NCI-H2081 (cell line): Measurements from ENCODE around the gene ROBO3.

Experiments
- DNase-seq, 2 experiments: peaks; one replicate each; lab custom pipeline; 2025; lab: John Stamatoyannopoulos, UW

The ROBO3 gene

DNA sequence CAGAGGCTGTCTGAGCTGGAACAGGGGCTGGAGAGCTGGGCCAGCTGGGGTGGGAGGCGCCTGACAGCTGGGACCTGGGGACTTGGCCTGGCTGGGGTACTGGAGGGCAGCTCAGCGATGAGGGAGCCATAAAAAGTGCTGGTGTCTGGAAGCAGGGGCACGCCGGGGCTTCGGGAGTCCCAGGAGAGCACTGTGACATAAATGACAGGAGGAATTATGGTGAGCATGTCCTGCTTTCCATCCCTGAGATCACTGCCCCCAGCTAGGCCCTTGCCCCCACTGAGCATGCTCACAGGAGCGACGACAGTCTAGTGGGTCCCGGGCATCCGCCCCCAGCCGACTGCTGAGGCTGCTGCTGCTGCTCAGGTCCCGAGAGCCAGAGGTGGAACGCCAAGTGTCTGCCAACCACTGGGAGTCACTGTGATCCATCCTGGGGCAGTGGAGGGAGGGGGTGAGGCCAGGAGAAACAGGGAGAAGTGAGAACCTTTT is 26.2 kb downstream of the ROBO3 start:
- no peak for DNase-seq

DNA sequence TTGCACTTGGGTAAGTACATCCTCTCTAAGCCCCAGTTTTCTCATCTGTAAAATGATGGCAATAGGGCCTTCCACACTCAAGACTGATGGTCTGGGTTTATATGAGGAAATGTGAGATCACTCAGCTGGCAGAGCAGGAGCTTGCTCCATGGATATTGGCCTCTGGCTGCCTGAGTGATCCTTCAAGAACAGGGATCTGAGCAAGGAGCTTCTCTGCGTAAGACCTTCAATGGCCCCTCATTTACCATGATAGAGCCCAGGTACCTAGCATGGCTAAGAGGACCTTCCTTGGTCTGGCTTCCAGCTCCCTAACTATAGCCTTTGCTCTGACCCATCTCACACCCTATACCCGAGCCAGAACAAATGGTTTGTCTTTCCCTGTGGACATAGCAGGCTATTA is 26.9 kb downstream of the ROBO3 start:
- DNase-seq, result no peak

DNA sequence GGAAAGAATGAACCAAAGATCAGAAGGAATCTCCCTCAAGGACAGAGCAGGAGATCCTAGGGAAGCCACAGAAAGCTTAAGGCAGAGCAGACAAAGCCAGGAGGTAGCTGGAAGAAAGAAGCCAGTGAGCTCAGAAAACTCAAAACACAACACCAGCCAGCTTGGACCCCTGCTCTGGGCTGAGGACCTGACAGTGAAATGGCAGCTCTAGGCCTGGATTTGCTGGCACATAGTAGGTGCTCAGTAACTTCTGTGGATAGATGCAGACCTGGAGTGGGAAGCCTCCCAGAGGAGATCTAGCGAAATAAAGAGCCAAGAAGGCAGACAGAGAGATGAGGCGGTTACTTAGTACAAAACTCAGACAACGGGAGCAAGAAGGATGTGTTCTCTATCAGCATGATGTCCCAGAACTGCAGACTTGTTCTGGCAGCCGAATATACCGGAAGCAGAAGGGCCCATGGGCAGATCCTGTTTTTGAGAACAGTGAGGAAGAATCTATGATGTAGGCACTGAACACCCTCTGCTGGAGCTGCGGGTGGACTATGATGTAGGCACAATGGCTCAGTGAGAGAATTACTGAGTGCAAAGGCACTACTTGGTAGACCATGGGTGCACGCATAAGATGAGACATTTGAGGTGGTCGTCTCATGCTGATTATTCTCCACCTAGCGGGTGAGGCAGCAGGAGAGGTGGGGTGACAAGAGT is 27.7 kb downstream of the ROBO3 start:
- no peak for DNase-seq

DNA sequence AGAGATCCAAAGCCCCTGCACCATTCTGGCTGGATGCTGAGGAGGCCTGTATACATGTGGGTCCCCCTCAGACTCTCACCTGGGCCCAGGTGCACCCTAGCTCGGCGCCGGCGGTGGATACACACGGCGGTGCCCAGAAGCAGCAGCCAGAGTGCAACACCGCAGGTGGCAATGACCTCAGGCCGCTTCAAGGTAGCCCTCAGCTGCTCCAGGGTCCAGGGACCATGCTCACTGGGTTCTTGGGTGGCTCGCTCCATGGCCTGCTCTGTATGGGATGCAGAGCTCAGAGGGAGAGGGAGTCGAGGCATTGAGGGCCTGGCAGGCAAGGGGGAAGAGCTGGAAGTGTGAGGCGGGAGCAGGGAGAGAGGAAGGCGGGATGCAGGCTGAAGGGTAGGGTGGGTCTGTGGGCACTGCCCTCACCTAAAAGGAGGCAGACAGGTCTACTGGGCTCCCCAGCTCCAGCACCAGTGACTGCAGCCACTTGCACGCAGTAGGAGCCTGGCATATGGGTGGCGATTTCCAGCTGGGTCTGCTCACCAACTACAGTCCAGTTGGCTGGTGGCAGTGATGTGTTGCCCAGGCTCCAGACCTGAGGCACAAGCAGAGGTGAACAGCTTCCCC is 28.7 kb downstream of the ROBO3 start:
- DNase-seq, result no peak

DNA sequence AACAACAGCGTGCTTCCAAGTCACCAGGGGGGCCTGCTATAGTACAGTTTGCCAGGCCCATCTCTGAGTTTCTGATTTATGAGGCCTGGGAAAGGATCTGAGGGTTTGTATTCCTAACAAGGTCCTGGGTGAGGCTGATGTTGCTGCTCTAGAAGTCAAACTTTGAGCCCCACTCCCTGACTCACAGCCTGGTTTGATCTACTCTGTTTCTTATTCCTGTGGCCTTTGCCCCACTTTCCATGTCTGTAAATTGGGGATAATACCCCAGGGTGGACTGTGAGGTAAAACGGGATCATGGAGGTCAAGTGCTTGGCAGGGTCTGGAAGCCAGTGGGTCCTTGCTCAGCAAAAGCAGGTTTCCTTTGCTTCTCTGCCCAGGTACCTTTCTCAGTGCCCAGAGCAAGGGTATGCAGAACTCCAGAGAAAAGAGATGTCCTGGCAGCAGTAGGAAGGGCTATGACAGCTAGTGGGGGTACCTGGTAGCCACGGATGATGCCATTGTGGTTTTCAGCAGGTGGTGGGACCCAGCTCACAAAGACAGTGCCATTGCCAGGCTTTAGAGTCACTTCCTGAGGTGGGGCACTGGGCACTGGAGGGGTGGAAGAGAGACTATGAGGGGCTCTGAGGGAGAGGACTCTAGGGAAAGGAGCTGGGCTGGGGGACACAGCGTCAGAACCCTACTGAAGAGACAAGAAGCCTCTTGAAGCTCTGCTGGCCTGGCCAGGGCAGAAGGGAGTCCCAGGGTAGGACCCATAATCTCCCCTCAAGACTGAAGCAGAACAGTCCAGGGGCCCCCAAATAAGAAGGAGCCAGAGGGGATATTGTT is 29.6 kb downstream of the ROBO3 start:
- no peak for DNase-seq

DNA sequence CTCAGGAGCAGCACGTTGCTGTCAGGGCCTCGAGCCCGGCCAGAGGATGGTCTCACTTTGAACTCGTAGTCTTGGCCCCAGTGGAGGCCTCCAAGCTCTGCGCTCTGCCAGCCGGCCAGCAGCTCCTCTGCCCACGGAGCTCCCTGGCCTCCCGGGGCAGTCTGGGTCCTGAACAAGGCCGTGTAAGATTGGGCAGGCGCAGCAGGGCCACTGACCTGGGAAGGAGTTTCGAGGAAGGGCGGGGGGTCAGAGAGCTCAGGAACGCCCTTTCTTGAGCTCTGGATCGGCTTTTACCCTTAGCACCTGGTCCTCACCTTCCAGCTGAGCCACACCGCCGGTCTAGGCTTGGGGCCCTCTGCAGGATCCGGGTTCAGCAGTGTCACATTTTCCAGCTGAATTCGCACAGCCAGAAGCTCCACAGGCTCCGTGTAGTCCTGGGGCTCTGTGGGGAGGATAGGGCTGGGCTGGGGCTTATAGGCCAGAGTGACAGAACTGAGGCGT is 30.3 kb downstream of the ROBO3 start:
- no peak for DNase-seq

DNA sequence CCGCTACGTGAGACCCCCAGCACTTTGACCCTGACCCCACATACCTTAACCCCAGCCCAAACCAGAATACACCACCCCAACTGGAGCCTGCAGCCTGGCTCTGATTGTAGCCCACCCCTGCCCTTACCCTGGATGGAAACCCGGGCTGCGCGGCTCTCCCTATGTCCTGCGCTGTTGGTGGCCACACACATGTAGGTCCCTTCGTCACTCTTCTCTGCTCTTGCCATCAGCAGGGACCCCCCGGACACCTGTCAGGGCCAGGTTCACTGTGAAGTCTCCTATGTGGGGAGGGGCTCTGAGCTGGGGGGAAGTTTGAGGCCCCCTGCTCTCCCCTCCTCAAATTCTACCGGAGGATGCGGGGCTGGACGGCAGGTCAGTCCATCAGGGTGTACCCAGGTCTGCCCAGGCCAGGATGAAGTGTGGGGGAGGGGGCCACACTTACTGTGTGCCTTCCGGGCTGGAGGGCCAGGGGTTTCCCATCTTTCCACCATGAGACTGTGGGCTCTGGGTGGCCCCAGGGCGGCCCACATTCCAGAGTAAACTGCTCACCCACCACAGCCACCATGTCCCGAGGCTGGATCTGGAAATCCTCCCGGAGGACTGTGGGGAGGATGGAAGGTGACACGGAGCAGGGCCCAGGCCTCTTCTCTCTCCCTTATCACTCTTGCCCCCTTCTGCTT is 31.0 kb downstream of the ROBO3 start:
- DNase-seq, result no peak

DNA sequence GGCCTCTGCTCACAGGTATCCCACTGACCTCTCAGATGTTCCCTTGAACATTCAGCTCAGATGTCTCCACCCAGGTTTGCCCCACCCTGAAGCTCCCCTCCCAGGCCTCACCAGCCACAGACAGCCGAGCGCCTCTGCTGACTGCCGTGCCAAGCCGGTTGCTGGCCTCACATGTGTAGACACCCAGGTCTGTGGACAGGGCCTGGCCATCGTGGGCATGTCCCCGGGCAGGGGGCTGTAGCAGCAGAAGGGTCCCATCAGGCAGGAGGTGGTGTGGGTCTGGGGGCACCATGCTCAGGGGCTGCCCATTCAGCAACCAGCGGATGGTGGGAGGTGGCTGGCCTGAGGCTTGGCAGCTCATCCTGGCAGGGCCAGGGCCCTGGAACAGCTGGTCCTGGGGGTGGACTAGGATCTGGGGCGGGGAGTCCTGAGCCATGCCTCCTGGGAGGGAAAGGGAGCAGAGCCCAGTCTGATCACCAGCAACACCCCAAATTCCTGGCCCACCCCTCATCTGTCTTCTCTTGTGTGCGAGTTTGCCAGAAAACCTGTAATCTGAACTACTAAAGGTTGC is 31.7 kb downstream of the ROBO3 start:
- DNase-seq, result no peak

DNA sequence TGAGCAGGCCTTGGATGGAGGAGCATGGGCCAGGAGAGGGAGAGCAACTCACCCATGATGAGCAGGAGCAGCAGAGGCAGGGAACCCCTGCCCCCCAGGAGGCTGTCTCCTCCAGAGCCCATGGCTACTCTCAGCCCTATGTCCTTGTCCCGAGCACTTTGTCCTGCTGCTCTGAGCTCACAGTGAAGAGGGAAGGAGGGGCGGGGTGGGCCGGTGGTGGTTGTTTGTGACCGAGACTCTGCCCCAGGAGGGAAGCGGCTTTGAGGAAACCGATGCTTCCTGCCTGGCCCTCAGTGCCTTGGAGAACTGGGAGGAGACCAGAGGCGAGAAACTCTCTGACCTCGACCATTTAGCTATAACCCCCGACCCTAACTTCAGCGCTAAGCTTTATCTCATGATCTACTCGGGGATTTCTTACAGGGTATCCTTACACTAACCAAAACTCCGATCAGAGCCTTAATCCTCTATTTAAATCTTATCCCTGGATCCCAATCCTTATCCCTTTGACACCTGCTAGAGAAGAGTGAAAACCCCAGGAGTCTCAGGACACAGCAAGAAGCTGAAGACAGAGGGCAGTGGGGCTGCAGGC is 32.5 kb downstream of the ROBO3 start, which contains the start of gene ROBO4:
ROBO4 (minus strand) TSS at position 192 of the 589 bp plus-strand sequence; CDS start at position 122, 70 bp downstream.
- DNase-seq, result no peak

DNA sequence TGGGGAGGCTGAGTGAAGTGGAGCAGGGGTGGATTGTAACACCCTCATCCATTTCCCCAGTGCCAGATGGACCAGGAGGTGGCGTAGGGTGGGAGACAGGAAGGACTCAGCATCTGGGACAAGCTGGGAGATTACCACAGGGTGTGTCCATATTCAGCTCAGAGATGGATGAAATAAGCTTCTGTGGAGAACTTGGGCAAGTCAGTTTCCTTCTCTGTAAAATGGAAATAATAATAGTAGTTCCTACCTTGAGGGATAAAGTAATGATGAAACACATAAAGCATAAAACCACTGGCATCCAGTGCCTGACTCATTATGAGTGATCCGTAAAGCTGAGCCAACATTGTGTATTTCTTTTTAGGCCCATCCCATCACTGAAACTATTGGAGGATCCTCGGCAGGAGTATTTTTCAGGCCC is 33.0 kb downstream of the ROBO3 start:
- DNase-seq, result no peak

DNA sequence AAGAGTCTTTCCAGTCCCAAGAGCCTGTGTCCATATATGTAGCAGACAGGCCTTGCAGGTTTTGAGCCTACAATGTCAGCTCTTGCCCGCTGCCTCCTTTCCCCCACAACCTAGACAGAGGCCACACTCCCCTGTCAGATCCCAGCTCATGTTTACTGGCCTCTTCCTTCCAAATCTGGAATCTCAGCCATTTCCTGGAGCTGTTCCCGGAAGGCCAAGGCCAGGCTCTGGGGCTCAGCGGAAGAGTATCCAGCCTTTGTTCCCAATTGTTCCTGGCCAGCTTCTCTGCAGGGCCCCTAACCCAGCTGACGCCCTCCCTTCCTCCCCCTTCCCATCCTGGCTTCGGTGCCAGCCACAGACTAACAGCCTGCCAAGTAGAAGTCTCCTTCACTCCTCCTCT is 33.5 kb downstream of the ROBO3 start:
- no peak for DNase-seq

DNA sequence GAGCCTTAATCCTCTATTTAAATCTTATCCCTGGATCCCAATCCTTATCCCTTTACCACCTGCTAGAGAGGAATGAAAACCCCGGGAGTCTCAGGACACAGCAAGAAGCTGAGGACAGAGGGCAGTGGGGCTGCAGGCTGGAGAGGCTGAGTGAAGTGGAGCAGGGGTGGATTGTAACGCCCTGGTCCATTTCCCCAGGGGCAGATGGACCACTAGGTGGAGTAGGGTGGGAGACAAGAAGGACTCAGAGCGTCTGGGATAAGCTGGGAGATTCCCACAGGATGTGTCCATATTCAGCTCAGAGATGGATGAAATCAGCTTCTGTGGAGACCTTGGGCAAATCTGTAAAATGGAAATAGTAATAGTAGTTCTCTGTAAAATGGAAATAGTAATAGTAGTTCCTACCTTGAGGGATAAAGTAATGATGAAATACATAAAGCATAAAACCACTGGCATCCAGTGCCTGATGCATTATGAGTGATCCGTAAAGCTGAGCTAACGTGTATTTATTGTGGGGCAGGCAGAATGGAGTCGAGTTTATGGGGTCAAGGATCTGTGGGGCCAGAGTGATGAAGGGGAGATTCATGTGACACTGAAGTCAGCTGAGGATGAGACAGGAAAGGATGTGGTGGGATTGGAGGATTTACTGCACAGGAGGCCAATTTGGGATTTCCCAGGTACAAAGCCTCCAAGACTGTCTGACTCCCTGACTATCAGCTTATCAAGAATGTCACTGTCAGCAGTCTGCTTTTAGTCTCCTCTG is 34.3 kb downstream of the ROBO3 start:
- DNase-seq, result no peak

DNA sequence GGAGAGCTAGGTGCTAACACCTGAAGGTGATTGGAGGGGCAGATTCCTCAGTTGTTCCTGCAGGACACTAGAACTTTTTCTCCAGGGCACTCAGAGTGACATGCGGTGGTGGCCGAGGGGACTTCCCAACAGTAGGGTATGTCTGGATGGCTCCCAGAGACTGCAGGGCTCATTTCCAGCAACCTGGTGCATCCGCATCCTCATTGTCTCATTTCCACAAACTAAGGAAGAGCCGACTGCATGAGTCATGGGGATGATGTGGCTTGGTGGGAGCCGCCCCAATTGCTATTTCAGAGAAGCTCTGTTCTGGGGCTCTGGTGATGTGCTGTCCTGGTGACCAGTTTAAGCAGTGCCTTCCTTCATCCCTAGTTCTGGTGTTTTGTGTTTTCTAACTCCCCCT is 35.2 kb downstream of the ROBO3 start:
- no peak for DNase-seq

DNA sequence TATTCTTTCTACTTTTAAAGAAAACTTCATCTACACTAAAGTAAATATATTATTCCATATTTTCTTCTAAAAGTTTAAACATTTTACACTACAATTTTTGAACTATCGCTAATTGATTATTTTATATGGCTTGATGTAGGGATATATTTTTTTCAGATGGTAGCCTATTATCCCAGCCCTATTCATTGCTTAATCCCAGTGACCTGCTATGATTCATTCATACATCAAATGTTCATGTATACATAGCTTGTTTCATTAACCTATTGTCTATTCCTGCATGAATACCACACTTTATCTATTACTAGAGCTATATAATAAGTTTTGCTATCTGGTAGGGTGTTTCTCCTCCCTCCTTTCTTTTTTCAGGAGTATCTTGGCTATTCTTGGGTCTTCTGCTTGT is 37.4 kb downstream of the ROBO3 start:
- DNase-seq, result no peak

DNA sequence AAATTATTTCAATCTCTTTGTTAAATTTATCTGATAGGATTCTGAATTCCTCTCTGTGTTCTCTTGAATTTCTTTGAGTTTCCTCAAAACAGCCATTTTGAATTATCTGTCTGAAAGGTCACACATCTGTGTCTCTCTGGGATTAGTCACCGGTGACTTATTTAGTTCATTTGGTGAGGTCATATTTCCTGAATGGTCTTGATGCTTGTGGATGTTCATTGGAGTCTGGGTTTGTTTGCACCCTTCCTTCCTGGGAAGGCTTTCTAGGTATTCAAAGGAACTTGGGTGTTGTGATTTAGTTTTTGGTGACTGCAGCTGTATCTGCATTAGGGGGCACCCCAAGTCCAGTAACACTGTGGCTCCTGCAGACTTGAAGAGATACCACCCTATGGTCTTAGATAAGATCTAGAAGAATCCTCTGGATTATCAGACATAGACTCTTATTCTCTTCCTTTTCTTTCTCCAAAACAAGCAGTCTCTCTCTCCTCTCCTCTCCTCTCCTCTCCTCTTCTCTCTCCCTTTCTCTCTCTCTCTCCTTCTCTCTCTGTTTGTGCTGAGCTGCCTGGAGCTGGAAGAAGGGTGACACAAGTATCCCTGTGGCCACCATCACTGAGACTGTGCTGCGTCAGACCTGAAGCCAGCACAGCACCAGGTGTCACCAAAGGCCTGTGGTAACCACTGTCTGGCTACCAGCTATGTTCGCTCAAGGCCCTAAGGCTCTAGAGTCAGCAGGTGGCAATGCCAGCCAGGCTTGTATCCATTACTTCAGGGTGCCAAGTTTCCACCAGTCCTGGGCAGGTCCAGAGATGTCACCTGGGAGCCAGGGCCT is 50.5 kb downstream of the ROBO3 start:
- DNase-seq, result no peak

DNA sequence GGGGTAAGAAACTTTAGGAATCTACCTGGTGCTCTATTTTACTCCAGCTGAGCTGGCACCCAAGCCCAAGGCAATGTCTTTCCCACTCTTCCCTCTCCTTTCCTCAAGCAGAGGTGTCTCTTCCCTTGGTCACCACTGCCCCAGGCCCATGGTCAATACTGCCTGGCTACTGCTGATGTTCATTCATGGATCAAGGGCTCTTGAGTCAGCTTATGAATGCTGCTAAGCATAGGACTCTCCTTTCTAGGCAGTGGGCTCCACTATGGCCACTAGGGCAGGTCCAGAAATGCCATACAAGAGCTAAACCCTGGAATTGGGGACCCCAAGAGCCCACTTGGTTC is 51.1 kb downstream of the ROBO3 start:
- no peak for DNase-seq

DNA sequence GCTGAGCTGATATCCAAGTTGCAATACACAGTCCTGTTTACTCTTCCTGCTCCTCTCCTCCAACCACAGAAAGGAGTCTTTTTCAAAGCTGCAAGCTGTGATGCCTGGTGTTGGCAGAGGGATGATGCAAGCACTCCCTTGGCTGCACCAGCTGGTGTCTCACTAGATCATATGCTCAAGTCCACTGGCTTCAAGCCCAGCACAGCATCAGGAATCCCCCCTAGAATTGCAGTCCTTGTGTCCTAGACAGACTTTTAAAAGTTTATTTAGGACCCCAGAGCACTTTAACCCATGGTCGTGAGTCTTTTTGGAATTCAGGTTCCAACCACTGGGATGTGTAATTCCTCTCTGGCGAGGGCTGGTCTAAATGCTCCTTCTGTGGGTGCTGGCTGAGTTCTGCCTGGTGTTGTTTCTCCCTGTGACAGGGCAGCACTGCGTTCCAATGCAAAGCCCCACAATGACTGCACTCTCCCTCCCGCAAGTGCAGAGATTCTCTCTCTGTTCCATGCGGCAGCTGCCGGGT is 51.9 kb downstream of the ROBO3 start:
- no peak for DNase-seq

DNA sequence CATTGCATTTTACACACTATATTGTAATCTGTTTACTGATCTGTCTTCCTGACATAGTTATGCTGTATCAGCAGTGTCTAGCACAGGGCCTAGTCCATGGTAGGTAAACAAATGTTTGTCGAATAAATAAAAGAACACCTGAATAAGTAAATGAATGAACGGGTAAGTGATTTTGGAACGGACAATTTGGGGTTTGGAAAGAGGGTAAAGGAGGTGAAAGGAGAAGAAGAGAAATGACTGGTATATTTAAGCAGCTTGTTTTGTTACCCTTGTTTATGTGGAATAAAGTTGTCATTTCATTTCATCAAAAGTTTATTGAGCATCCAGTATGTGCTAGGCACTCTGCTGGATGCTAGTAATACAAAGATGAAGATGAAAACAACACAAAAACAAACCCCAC is 53.7 kb downstream of the ROBO3 start, which contains the start of gene HEPN1:
HEPN1 (plus strand) TSS at position 301 of the 400 bp plus-strand sequence.
- no peak for DNase-seq

DNA sequence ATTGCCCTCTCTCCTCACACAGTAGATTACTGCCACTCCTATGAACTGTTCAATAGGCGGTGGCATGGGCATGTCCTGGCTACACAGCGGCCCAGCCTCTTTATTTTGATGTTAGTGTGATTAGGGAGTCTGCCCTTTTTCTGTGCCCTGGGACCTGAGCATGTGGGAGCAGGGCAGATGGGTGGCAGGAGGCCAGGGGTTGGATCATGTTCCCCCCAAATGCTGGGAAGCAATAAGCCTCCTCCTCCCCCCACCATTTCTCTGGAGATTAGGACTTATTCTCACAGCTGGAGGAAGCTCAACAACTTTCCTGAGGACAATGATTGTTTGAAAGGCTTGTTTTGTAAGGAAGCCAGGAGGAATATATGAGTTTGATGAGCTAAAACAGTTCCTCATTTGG is 54.7 kb downstream of the ROBO3 start:
- no peak for DNase-seq
